Astrocyte of the cerebellum (primary cell): Measurements from ENCODE around the gene ZC3H12A.

Source experiments
- DNase-seq: peaks from one replicate; pipeline ENCODE4 v3.0.0-alpha.2; 2011; ENCODE audit warnings: low read depth
- H3K4me3 ChIP-seq: 2 replicates; pipeline ENCODE4 v1.5.1; 2011; ENCODE audit warnings: mild to moderate bottlenecking, low read depth, low read length, moderate library complexity
- CTCF ChIP-seq: IDR thresholded peaks from 2 replicates; pipeline ENCODE4 v1.5.1; 2012; ENCODE audit warnings: low read length, low read depth, moderate library complexity, mild to moderate bottlenecking; ENCODE audit errors: missing control alignments
- in situ Hi-C: cut with HindIII; loops from 2 replicates; pipeline ENCODE4 v1.10.0; 2017; ENCODE audit warnings: low sequenced_read_pairs

The ZC3H12A gene

DNA sequence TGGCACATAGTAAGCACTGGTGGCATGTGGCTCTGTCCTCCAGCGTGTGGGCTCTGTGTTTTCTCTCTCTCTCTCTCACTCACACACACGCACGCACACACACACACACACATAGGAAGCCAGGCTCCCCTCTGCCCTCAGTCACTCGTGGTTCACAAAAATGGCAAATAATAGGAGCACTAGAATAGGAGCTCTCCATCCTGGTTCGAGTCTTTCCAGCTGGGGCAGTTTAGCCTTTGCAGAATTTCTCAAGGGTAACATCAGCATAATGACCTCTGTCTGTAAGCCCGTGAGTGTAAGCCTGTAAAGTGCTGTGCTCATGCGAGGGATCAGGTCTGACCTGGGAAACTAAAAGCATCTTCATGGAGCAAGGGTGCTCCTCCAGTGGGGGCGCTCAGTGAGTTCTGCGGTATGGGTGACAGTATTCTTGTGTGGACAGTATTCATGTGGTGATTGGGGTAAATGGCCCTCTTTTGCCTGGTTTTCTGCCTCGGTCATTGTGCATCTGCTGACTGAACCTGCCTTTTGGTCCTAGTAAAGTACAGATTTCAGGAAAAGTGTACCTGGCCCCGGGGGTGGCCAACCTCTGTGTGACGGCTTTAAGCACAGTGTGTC, 842 bp upstream of the ZC3H12A start:
- no peak for TF ChIP-seq CTCF
- in situ Hi-C loops: no loop called here
- H3K4me3 ChIP-seq: peak overlapping the region; percentile 54
- DNase-seq: no peak

DNA sequence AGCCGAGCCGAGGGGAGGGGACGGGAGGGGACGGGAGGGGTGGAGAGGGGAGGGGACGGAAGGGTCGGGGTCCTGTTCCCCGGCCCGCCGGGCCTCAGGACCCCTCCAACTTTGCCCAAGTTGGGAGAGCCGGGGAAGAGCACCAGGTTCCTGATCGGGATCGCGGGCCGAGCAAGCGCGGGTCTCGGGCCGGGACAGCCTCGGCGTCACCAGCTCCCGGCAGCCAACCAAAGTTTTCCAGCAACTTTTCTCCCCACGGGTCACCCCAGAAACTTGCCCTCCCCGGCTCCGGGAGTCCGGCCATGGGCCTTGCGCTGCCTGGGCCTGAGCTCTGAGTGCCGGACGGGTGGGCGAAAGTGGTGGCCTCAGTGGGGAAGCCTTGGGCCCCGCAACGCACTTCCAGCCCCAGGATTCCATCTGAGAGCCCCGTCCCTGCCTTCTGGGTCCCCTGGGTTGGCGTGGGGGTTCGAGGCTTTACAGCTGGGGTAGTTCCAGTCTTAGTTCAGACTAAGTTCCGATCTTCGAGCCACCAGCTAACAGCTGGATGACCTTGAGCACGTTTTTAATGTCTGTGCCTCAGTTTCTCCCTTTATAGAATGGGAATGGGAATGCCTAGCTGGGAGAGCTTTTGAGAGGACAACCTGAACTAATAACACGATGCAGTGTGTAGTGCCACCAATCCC, 458 bp downstream of the ZC3H12A start:
- in situ Hi-C loops: no loop called here
- peak overlapping the region; percentile 54 for H3K4me3 ChIP-seq
- TF ChIP-seq CTCF: no peak
- no peak for DNase-seq

- in situ Hi-C loops: no loop called here
- DNase-seq: no peak
- TF ChIP-seq CTCF: no peak
Measured at GRCh38 chr1:37475380-37476086, 1.2 kb downstream of the ZC3H12A start.

DNA sequence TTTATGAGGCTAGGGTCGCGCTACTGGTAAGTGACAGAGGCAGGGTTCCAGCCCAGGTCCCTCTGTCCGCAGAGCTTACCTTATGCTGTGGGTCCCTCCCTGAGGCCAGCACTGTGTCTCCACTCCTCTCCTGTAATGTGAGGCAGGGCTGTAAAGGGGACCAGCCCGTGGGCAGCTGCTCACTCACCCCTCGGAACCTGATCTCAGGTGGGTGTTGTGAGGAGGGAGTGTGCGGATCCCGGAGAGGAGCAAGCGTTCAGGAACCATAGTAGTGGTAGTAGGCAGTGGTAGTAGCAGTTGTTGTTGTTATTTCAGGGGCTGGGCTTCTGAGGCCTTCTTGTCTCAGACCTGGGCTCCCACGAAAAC, 1.7 kb downstream of the ZC3H12A start:
- H3K4me3 ChIP-seq: peak overlapping the region; percentile 54
- no peak for TF ChIP-seq CTCF
- DNase-seq: no peak
- in situ Hi-C loops: no loop called here

More at GRCh38 chr1:37475380-37476086, 1.2 kb downstream of the ZC3H12A start:
- peak overlapping the region; percentile 54 for H3K4me3 ChIP-seq

- in situ Hi-C loops: no loop called here
- no peak for TF ChIP-seq CTCF
- no peak for DNase-seq
- H3K4me3 ChIP-seq: peak overlapping the region; percentile 54
Measured at GRCh38 chr1:37476460-37477197, 2.2 kb downstream of the ZC3H12A start.

DNA sequence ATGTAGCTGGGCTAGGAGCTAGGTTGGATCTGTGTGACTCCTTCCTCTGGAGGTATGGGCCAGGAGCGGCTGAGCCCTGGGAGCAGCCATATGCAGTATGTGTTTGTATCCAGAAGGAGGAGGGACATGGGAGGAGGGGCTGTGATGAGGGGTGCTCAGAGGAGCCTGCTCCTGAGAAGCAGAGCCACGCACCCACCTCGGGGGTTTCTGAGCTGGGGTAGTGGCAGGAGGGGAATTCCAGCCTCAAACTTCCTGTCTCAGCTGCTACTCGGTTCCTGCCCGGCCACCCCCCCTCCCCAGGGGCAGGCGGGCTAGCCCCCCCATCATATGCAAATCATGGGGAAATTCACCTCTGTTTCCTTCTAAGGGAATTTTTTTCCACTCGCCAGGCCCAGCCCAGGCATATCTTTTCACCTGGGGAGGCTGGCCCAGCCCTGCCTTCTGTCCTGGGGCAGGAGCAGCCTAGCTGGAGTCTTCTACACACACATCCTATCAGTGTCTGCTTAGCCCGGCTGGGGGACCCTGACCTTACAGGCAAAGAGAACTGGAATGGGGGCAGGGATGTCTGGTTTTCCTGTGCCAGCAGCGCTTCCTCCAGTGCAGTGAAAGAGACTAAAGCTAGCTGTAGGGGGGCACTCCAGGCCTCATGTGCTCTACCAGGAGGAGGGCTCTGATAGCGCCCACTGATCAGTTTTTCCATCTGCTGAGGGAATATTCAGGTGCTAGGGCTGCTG, 3.0 kb downstream of the ZC3H12A start:
- peak; percentile 4 for TF ChIP-seq CTCF

More for the DNA sequence above, 3.0 kb downstream of the ZC3H12A start:
- peak overlapping the region; percentile 54 for H3K4me3 ChIP-seq
- in situ Hi-C loops: no loop called here
- no peak for DNase-seq
